ENCODE data around the gene IZUMO1. TPM values are rescaled to one million over a fixed set of nuclear protein-coding genes. Genes with fewer than 3 reads are reported as not detected.

Gene IZUMO1
- total and polyA plus RNA-seq, 9 of the 15 experiments (the other 6 are each of a cell fraction or from before 2014, with no cell fraction given) = 0.14 to 2.1 (median 0.73) TPM

DNA sequence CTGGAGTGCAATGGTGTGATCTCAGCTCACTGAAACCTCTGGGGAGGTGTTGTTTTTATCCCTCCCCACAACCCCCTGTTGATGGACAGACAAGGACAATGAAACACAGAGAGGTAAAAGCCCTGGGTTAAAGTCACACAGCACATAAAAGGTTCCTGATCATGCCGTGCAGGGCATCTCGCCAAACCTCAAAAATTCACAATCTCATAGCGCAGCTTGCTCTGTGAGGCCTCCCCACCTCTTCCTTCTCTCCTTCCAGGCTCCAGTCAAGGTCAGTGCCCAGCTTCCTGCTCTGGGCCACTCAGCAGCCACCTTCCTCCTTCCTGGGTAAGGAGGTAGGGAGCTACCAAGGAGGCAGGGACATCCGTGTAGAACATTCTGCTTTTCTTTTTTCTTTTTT, 48.7 kb downstream of the IZUMO1 start (continued):
- TF ChIP-seq CEBPZ (IDR thresholded peaks at IDR 0.05; ENCODE audit: borderline replicate concordance, low read depth, low read length) (no peak), ZNF436 (CRISPR knock-in tag; IDR thresholded peaks at IDR 0.05) (no peak), ARID1B (IDR thresholded peaks at IDR 0.05) (peak; percentile 86), BACH1 (tag; IDR thresholded peaks at IDR 0.05) (no peak), NELFE (IDR thresholded peaks at IDR 0.05; ENCODE audit: insufficient read depth, insufficient read length) (no peak), ZNF134 (CRISPR knock-in tag; conservative IDR thresholded peaks at IDR 0.05) (no peak), BHLHE40 (IDR thresholded peaks at IDR 0.05; ENCODE audit: low read length) (peak; percentile 20; the same call in 1 of the 2 replicates), TAF7 (tag; IDR thresholded peaks at IDR 0.05) (no peak), ZFP36 (IDR thresholded peaks at IDR 0.05; ENCODE audit: low read depth, low read length, partially characterized antibody) (peak; percentile 97), ELF1 (tag; IDR thresholded peaks at IDR 0.05) (peak; percentile 40; the same call in 1 of the 2 replicates), SMARCA4 (IDR thresholded peaks at IDR 0.05) (peak; percentile 75), CBX3 (IDR thresholded peaks at IDR 0.05; ENCODE audit: borderline replicate concordance in 1 of 2, low read length in 2 of 2) (peak in 1 of 2 experiments; percentile 27; a peak in 1 of 3 replicates), MBD2 (IDR thresholded peaks at IDR 0.05; ENCODE audit: borderline replicate concordance, low read depth) (0 out of 2 replicates have a peak, but pooled peaks have one; percentile 24), NFRKB (IDR thresholded peaks at IDR 0.05; ENCODE audit: low read depth) (no peak), TAF9B (IDR thresholded peaks at IDR 0.05; ENCODE audit: partially characterized antibody) (no peak), PTBP1 (IDR thresholded peaks at IDR 0.05; ENCODE audit: low read depth, low read length) (no peak), U2AF1 (optimal IDR thresholded peaks at IDR 0.05; ENCODE audit: low read depth, low read length) (no peak), HDAC2 (IDR thresholded peaks at IDR 0.05) (peak; percentile 75; the same call in 1 of the 2 replicates), ADNP (tag; IDR thresholded peaks at IDR 0.05) (peak; percentile 69; the same call in 1 of the 2 replicates), SMARCA5 (IDR thresholded peaks at IDR 0.05) (peak; percentile 42; the same call in 1 of the 2 replicates), RBM25 (IDR thresholded peaks at IDR 0.05; ENCODE audit: low read depth, low read length, severe bottlenecking) (peak; percentile 90), KDM4B (IDR thresholded peaks at IDR 0.05; ENCODE audit: borderline replicate concordance in 2 of 2, low read depth in 1 of 2) (no peak)
- TF ChIP-seq, protein P1, sequence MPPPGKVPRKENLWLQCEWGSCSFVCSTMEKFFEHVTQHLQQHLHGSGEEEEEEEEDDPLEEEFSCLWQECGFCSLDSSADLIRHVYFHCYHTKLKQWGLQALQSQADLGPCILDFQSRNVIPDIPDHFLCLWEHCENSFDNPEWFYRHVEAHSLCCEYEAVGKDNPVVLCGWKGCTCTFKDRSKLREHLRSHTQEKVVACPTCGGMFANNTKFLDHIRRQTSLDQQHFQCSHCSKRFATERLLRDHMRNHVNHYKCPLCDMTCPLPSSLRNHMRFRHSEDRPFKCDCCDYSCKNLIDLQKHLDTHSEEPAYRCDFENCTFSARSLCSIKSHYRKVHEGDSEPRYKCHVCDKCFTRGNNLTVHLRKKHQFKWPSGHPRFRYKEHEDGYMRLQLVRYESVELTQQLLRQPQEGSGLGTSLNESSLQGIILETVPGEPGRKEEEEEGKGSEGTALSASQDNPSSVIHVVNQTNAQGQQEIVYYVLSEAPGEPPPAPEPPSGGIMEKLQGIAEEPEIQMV (tag; conservative IDR thresholded peaks at IDR 0.05; ENCODE audit: low read depth) = no peak
- TF ChIP-seq, protein P2, sequence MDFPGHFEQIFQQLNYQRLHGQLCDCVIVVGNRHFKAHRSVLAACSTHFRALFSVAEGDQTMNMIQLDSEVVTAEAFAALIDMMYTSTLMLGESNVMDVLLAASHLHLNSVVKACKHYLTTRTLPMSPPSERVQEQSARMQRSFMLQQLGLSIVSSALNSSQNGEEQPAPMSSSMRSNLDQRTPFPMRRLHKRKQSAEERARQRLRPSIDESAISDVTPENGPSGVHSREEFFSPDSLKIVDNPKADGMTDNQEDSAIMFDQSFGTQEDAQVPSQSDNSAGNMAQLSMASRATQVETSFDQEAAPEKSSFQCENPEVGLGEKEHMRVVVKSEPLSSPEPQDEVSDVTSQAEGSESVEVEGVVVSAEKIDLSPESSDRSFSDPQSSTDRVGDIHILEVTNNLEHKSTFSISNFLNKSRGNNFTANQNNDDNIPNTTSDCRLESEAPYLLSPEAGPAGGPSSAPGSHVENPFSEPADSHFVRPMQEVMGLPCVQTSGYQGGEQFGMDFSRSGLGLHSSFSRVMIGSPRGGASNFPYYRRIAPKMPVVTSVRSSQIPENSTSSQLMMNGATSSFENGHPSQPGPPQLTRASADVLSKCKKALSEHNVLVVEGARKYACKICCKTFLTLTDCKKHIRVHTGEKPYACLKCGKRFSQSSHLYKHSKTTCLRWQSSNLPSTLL (IDR thresholded peaks at IDR 0.05) = no peak
